DOHH2 (cell line): ENCODE results near the gene GOLGA2.

ENCODE experiments used
- H3F3A ChIP-seq: fragments of 200-600 bp; sonication (generic), shearing (Covaris generic); 2 replicates; pipeline ENCODE4 v1.6.0; 2016; ENCODE audit warnings: antibody characterized with exemption, mild to moderate bottlenecking; ENCODE audit not compliant: control insufficient read depth, insufficient read depth
- H3K27ac ChIP-seq: fragments of 200-600 bp; sonication (generic); 2 replicates; pipeline ENCODE4 v1.5.1; 2014; ENCODE audit warnings: low read depth, mild to moderate bottlenecking, low read length, moderate library complexity
- H3K27me3 ChIP-seq: fragments of 200-600 bp; sonication (generic); 2 replicates; pipeline ENCODE4 v1.6.1; 2014; ENCODE audit warnings: mild to moderate bottlenecking, low read length, mixed read lengths; ENCODE audit not compliant: control insufficient read depth
- H3K36me3 ChIP-seq: fragments of 200-600 bp; sonication (generic); 2 replicates; pipeline ENCODE4 v1.6.1; 2014; ENCODE audit warnings: mild to moderate bottlenecking, low read length, moderate library complexity, mixed read lengths; ENCODE audit not compliant: control insufficient read depth
- H3K4me1 ChIP-seq: fragments of 200-600 bp; sonication (generic); 2 replicates; pipeline ENCODE4 v1.6.1; 2014; ENCODE audit warnings: mild to moderate bottlenecking, low read length, mixed read lengths; ENCODE audit not compliant: control insufficient read depth
- H3K4me2 ChIP-seq: fragments of 200-600 bp; sonication (generic); 2 replicates; pipeline ENCODE4 v1.6.0; 2014; ENCODE audit warnings: mild to moderate bottlenecking, low read length, moderate library complexity
- H3K4me3 ChIP-seq: fragments of 200-600 bp; sonication (generic); 2 replicates; pipeline ENCODE4 v1.5.1; 2014; ENCODE audit warnings: mild to moderate bottlenecking, low read length, mixed read lengths
- H3K79me2 ChIP-seq: fragments of 200-600 bp; sonication (generic); 2 replicates; pipeline ENCODE4 v1.6.1; 2014; ENCODE audit warnings: mild to moderate bottlenecking, low read length, mixed read lengths; ENCODE audit not compliant: control insufficient read depth
- H3K9me2 ChIP-seq: fragments of 200-600 bp; sonication (generic); replicated peaks from 2 replicates; pipeline ENCODE4 v1.6.1; 2014; ENCODE audit warnings: mild to moderate bottlenecking, low read length, mixed read lengths; ENCODE audit not compliant: control insufficient read depth
- H3K9me3 ChIP-seq: fragments of 200-600 bp; sonication (generic); 2 replicates; pipeline ENCODE4 v1.6.1; 2014; ENCODE audit warnings: antibody characterized with exemption, low read length, mixed read lengths; ENCODE audit not compliant: control insufficient read depth, insufficient read depth
- H4K20me1 ChIP-seq: fragments of 200-600 bp; sonication (generic); 2 replicates; pipeline ENCODE4 v1.6.0; 2014; ENCODE audit warnings: low read depth, mild to moderate bottlenecking, antibody characterized with exemption, low read length, moderate library complexity; ENCODE audit not compliant: control insufficient read depth, insufficient read depth
- EZH2phosphoT487 ChIP-seq: fragments of 200-600 bp; sonication (generic); IDR thresholded peaks from 2 replicates; pipeline ENCODE4 v1.6.1; 2017; ENCODE audit warnings: borderline replicate concordance, mild to moderate bottlenecking, antibody characterized with exemption, low read length, moderate library complexity, mixed read lengths
- TF ChIP-seq, protein P1 (sequence below): fragments of 200-600 bp; sonication (generic); IDR thresholded peaks from one replicate; pipeline ENCODE4 v1.5.1; 2014; ENCODE audit warnings: antibody characterized with exemption, mild to moderate bottlenecking, low read depth, low read length; ENCODE audit not compliant: poor library complexity, severe bottlenecking

GOLGA2 gene

DNA sequence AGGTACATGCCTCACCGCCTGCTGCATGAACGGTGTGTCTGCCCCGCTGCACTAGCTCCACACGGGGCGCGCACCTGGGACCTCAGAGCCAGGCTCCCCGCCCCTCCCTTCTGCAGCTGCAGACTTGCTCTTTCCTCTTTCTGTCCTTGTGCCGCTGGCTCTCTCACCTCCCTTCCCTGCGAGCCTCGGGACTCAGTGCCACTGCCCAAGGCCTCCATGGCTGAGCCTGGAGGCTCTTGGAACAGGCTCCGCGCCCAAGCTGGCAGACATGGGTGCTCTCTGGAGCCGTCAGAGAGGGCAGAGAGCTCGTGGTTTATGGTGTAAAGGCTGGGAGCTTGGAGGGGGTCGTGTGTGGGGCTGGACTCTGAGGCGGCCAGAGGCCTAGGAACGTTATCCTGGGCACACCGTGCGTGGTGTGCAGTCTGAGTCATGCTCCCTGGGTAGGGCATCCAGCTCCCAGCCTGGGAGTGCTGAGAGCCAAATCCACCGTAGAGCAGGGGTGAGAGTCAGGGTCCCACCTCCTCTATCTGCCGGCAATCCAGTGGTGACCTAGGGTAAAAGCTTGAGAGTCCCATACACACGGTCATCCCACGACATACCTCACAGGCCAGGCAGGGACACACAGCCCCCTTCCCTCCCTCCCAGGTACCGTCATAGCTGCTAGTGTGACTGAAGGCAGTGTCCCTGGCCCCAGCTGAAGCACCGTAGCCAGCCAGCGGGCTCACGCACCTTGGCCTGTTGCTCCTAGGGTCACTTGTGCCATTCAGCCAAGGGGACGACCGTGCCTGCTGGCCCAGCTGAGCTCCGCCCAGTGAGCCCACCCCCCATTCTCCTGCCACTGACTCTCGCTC lies 22.4 kb downstream of the GOLGA2 start:
- H3F3A ChIP-seq, result no peaks in the 10 kb centered on the region
- peaks cover 22% of the 10 kb centered on the region for H3K4me1 ChIP-seq
- H3K27me3 ChIP-seq, result peaks cover 29% of the 10 kb centered on the region
- no peaks in the 10 kb centered on the region for H3K9me2 ChIP-seq
- TF ChIP-seq, protein P1, sequence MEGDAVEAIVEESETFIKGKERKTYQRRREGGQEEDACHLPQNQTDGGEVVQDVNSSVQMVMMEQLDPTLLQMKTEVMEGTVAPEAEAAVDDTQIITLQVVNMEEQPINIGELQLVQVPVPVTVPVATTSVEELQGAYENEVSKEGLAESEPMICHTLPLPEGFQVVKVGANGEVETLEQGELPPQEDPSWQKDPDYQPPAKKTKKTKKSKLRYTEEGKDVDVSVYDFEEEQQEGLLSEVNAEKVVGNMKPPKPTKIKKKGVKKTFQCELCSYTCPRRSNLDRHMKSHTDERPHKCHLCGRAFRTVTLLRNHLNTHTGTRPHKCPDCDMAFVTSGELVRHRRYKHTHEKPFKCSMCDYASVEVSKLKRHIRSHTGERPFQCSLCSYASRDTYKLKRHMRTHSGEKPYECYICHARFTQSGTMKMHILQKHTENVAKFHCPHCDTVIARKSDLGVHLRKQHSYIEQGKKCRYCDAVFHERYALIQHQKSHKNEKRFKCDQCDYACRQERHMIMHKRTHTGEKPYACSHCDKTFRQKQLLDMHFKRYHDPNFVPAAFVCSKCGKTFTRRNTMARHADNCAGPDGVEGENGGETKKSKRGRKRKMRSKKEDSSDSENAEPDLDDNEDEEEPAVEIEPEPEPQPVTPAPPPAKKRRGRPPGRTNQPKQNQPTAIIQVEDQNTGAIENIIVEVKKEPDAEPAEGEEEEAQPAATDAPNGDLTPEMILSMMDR, result no peak
- TF ChIP-seq EZH2phosphoT487, result no peak
- no peak overlapping the region for H3K27ac ChIP-seq
- no peaks in the 10 kb centered on the region; the same call in 1 of the 2 replicates for H4K20me1 ChIP-seq
- no peaks in the 10 kb centered on the region for H3K36me3 ChIP-seq
- H3K4me2 ChIP-seq, result no peak overlapping the region
- H3K9me3 ChIP-seq, result no peaks in the 10 kb centered on the region
- H3K4me3 ChIP-seq, result no peak overlapping the region
- no peaks in the 10 kb centered on the region for H3K79me2 ChIP-seq

DNA sequence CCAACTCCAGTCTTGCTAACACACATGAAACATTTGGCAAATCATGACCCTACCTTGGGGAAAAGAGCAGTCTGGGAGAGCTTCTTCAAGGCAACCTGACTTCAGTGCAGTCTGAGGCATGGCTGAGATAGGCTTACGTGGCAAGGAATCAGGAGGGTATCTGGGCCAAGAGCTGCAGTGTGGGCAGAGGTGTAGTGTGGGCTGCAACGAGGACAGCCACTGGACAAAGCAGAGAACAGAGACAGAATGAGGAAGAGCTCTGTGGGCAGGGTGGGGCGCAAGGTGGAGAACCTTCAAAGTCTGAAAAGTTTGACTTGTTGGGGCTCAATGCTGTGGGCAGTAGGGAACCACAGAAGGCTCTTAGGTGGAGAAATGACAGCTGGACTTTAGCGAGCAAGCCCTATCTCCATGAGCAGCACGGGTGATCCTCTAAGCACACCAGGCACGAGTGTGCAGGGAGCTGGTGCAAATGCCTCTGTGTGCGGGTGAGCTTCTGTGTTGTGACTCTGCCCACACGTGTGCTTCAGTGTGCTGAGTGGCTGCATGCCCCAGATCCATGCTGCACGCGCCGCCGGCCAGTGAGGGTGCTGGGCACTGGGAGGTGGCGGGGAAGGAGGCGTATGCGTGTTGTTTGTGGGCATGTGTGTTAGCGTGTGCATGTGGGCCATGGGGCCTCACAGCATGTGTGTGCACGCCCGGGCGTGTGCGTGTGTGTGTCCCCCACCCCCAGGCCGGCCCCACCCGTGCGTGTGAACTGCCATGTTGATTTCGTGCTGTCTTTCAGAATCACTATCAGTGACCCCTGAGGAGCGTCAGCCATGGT lies 23.3 kb downstream of the GOLGA2 start:
- no peaks in the 10 kb centered on the region; the same call in 1 of the 2 replicates for H4K20me1 ChIP-seq
- H3K9me2 ChIP-seq, result no peaks in the 10 kb centered on the region
- no peak overlapping the region for H3K27ac ChIP-seq
- H3K9me3 ChIP-seq, result no peaks in the 10 kb centered on the region
- no peaks in the 10 kb centered on the region for H3K36me3 ChIP-seq
- no peaks in the 10 kb centered on the region for H3K79me2 ChIP-seq
- TF ChIP-seq, protein P1, result no peak
- TF ChIP-seq EZH2phosphoT487, result no peak
- H3F3A ChIP-seq, result no peaks in the 10 kb centered on the region
- peaks cover 31% of the 10 kb centered on the region for H3K27me3 ChIP-seq
- H3K4me1 ChIP-seq, result peaks cover 22% of the 10 kb centered on the region
- H3K4me3 ChIP-seq, result no peak overlapping the region
- H3K4me2 ChIP-seq, result no peak overlapping the region

DNA sequence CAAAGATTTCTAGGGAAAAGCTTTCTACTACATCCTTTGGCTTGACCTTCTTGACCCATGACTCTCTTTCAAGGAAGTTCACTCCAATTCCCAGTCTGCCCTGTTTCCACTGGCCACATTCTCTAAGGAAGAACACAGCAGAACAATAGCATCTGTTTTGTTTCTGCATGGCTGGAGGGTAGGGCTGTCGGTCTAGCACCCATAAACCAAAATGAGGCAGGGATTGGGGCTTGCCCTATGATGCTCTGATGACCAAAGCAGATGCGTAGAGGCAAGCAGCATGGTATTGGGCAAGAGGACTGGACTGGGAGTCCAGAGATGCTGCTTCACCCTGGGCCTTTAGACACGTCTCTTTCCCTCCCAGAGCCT lies 24.1 kb downstream of the GOLGA2 start:
- Histone ChIP-seq H3K4me2 (no peak overlapping the region), H3K79me2 (no peaks in the 10 kb centered on the region), H3K27me3 (peaks cover 35% of the 10 kb centered on the region), H4K20me1 (no peaks in the 10 kb centered on the region; the same call in 1 of the 2 replicates), H3K4me3 (no peak overlapping the region), H3K36me3 (no peaks in the 10 kb centered on the region), H3K9me3 (no peaks in the 10 kb centered on the region), H3K27ac (no peak overlapping the region), H3F3A (no peaks in the 10 kb centered on the region), H3K4me1 (peaks cover 22% of the 10 kb centered on the region), H3K9me2 (no peaks in the 10 kb centered on the region)
- TF ChIP-seq, protein P1, result no peak
- no peak for TF ChIP-seq EZH2phosphoT487
